Liver (tissue), 9 donors: ENCODE measurements around the gene TYW5. TPM values are rescaled to one million over a fixed set of nuclear protein-coding genes. Genes with fewer than 3 reads are reported as not detected.

ENCODE experiments used
- DNase-seq: peaks from one replicate; pipeline ENCODE4 v3.0.0-alpha.2; 2017; ENCODE audit warnings: low spot score
- H3K27ac ChIP-seq, 2 donors: one replicate each; pipeline ENCODE4 v1.7.0; 2013; ENCODE audit warnings: inconsistent platforms in 2 of 2, low read length in 2 of 2, control low read depth in 1 of 2, low read depth in 1 of 2, mild to moderate bottlenecking in 1 of 2
- H3K27me3 ChIP-seq, 4 donors: one replicate each; pipeline versions ENCODE4 v1.6.1 to v1.7.0; 2013; ENCODE audit warnings: low read length in 3 of 4, inconsistent platforms in 1 of 4, mild to moderate bottlenecking in 1 of 4, moderate library complexity in 1 of 4; ENCODE audit not compliant: control insufficient read depth in 4 of 4, insufficient read depth in 4 of 4
- H3K36me3 ChIP-seq, 4 donors: one replicate each; pipeline versions ENCODE4 v1.6.1 to v1.7.0; 2013; ENCODE audit warnings: low read length in 3 of 4, mild to moderate bottlenecking in 3 of 4, low read depth in 1 of 4, moderate library complexity in 1 of 4; ENCODE audit not compliant: control insufficient read depth in 4 of 4, insufficient read depth in 3 of 4
- H3K4me1 ChIP-seq, 4 donors: one replicate each; pipeline versions ENCODE4 v1.6.1 to v1.7.0; 2013; ENCODE audit warnings: low read length in 3 of 4, mild to moderate bottlenecking in 3 of 4, moderate library complexity in 1 of 4; ENCODE audit not compliant: control insufficient read depth in 4 of 4, insufficient read depth in 4 of 4
- H3K4me3 ChIP-seq, 3 donors: one replicate each; pipeline versions ENCODE4 v1.6.1 to v1.7.0; 2013; ENCODE audit warnings: low read length in 3 of 3, control low read depth in 1 of 3, low read depth in 1 of 3, mild to moderate bottlenecking in 1 of 3
- H3K9ac ChIP-seq, 2 donors: one replicate each; pipeline ENCODE4 v1.7.0; 2013; ENCODE audit warnings: low read length in 2 of 2, mild to moderate bottlenecking in 2 of 2, moderate library complexity in 2 of 2, control low read depth in 1 of 2, low read depth in 1 of 2
- H3K9me3 ChIP-seq, 4 donors: one replicate each; pipeline versions ENCODE4 v1.6.1 to v1.7.0; 2013; ENCODE audit warnings: low read length in 3 of 4; ENCODE audit not compliant: control insufficient read depth in 4 of 4
- EGR1 ChIP-seq, 2 donors: IDR thresholded peaks; 2 replicates each; pipeline ENCODE4 v1.6.1; 2016 to 2018; ENCODE audit warnings: antibody characterized with exemption in 2 of 2, low read depth in 2 of 2
- FOXA1 ChIP-seq: IDR thresholded peaks from 2 replicates; pipeline ENCODE4 v1.6.1; 2016; ENCODE audit warnings: antibody characterized with exemption
- FOXA2 ChIP-seq: IDR thresholded peaks from 2 replicates; pipeline ENCODE4 v1.6.1; 2016; ENCODE audit warnings: antibody characterized with exemption
- GABPA ChIP-seq, 2 donors: IDR thresholded peaks in 1 of 2; conservative IDR thresholded peaks in 1 of 2; 2 replicates each; pipeline ENCODE4 v1.6.1; 2016; ENCODE audit warnings: antibody characterized with exemption in 2 of 2, mild to moderate bottlenecking in 1 of 2, moderate library complexity in 1 of 2
- HNF4A ChIP-seq, 2 donors: conservative IDR thresholded peaks; 2 replicates each; pipeline ENCODE4 v1.6.1; 2016; ENCODE audit warnings: antibody characterized with exemption in 2 of 2, mild to moderate bottlenecking in 2 of 2
- HNF4G ChIP-seq: IDR thresholded peaks from 2 replicates; pipeline ENCODE4 v1.6.1; 2016; ENCODE audit warnings: antibody characterized with exemption
- JUND ChIP-seq, 2 donors: IDR thresholded peaks; 2 replicates each; pipeline ENCODE4 v1.6.1; 2016; ENCODE audit warnings: antibody characterized with exemption in 2 of 2
- NR2F2 ChIP-seq: IDR thresholded peaks from 2 replicates; pipeline ENCODE4 v1.6.1; 2016; ENCODE audit warnings: antibody characterized with exemption
- RAD21 ChIP-seq, 2 donors: IDR thresholded peaks; 2 replicates each; pipeline ENCODE4 v1.6.1; 2016; ENCODE audit warnings: antibody characterized with exemption in 2 of 2, mild to moderate bottlenecking in 2 of 2
- RXRA ChIP-seq, 2 donors: IDR thresholded peaks; 2 replicates each; pipeline ENCODE4 v1.6.1; 2017 to 2018; ENCODE audit warnings: antibody characterized with exemption in 2 of 2, mild to moderate bottlenecking in 1 of 2
- SP1 ChIP-seq: IDR thresholded peaks from 2 replicates; pipeline ENCODE4 v1.6.1; 2018; ENCODE audit warnings: antibody characterized with exemption, mild to moderate bottlenecking
- TAF1 ChIP-seq: conservative IDR thresholded peaks from 2 replicates; pipeline ENCODE4 v1.6.1; 2016; ENCODE audit warnings: antibody characterized with exemption, mild to moderate bottlenecking
- YY1 ChIP-seq: IDR thresholded peaks from 2 replicates; pipeline ENCODE4 v1.6.1; 2016; ENCODE audit warnings: antibody characterized with exemption, mild to moderate bottlenecking
- WGBS: extraction: QIAGEN DNeasy Blood & Tissue Kit; methylation state at CpG from one replicate; pipeline ENCODE4 v1.1.7; 2013; 5-methylcytosine and 5-hydroxymethylcytosine counted together
- polyA plus RNA-seq, 2 donors: library from polyadenylated mRNA; stranded (reverse) in 1 of 2; unstranded in 1 of 2; fragments of 200-250 nt in 1 of 2; fragments of >200 nt in 1 of 2; fragmentation: Nextera tagmentation in 1 of 2; extraction: Ambion mirVana in 1 of 2; gene quantifications; one replicate each; pipeline versions ENCODE4 v1.2.1 to v1.2.3, GENCODE V29; 2013 to 2015
- total RNA-seq, 2 donors: library from RNA; depleted of rRNA; stranded (reverse); fragments of >200 nt; gene quantifications; one replicate each; pipeline ENCODE4 v1.2.3, GENCODE V29; 2014
- TF ChIP-seq, protein P1 (sequence below): fragments of 150-350 bp; IDR thresholded peaks from 2 replicates; pipeline ENCODE4 v1.5.1; 2017; ENCODE audit warnings: improper control_type of control experiment, low read depth, low read length; ENCODE audit not compliant: missing input control
- TF ChIP-seq, protein P2 (sequence below): IDR thresholded peaks from 2 replicates; pipeline ENCODE4 v1.6.1; 2016; ENCODE audit warnings: antibody characterized with exemption
- TF ChIP-seq, protein P3 (sequence below): IDR thresholded peaks from 2 replicates; pipeline ENCODE4 v1.6.1; 2016; ENCODE audit warnings: antibody characterized with exemption, mild to moderate bottlenecking
- TF ChIP-seq, protein P4 (sequence below): IDR thresholded peaks from 2 replicates; pipeline ENCODE4 v1.6.1; 2016; ENCODE audit warnings: antibody characterized with exemption
- TF ChIP-seq, protein P5 (sequence below): IDR thresholded peaks from 2 replicates; pipeline ENCODE4 v1.6.1; 2016; ENCODE audit warnings: antibody characterized with exemption
- donor health status: healthy.
- donor health status: healthy.
- donor health status: healthy.
- donor health status: healthy.
- donor health status: healthy.

TYW5 gene
- total and polyA plus RNA-seq, 4 donors = 2.0 to 6.8 (median 4.9) TPM

DNA sequence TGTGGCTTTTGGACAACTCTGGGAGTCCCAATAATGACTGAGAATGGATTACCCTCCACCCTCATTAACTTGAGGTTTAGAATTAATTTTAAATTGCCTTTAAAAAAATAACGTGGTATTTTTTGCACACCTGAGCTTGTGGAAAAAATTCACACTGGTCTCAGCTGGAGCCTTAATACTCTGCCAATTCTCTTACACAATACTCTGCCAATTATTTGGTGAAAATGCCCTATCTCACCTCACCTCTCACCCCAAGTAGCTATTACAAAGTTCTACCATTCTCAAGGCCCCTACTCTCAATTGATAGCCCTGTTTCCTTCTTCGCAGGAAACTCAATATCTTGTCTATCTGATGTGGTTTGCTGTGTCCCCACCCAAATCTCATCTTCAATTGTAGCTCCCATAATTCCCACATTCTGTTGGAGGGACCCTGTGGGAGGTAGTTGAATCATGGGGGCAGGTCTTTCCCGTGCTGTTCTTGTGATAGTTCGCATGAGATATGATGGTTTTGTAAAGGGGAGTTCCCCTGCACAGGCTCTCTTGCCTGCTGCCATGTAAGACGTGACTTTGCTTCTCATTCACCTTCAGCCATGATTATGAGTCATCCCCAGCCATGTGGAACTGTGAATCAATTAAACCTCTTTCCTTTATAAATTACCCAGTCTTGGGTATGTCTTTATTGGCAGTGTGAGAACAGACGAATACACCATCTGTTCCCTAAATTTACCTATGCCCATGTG lies 71.6 kb downstream of the TYW5 start:
- H3K27me3 ChIP-seq = no peaks in the 10 kb centered on the region
- H3K36me3 ChIP-seq = no peaks in the 10 kb centered on the region
- no peaks in the 10 kb centered on the region for H3K4me1 ChIP-seq
- no peak overlapping the region for H3K9ac ChIP-seq
- DNase-seq = no peak
- H3K9me3 ChIP-seq = no peaks in the 10 kb centered on the region
- TF ChIP-seq FOXA1 (no peak), HNF4A (conservative IDR thresholded peaks at IDR 0.05) (no peak), JUND (IDR thresholded peaks at IDR 0.05) (no peak), HNF4G (no peak), SP1 (no peak), RXRA (IDR thresholded peaks at IDR 0.05) (no peak), EGR1 (IDR thresholded peaks at IDR 0.05; ENCODE audit: low read depth in 2 of 2) (no peak), GABPA (IDR thresholded peaks at IDR 0.05 in 1 of 2, conservative IDR thresholded peaks at IDR 0.05 in 1 of 2) (no peak), FOXA2 (no peak), YY1 (no peak), TAF1 (no peak), RAD21 (IDR thresholded peaks at IDR 0.05) (no peak), NR2F2 (no peak)
- TF ChIP-seq, protein P1, sequence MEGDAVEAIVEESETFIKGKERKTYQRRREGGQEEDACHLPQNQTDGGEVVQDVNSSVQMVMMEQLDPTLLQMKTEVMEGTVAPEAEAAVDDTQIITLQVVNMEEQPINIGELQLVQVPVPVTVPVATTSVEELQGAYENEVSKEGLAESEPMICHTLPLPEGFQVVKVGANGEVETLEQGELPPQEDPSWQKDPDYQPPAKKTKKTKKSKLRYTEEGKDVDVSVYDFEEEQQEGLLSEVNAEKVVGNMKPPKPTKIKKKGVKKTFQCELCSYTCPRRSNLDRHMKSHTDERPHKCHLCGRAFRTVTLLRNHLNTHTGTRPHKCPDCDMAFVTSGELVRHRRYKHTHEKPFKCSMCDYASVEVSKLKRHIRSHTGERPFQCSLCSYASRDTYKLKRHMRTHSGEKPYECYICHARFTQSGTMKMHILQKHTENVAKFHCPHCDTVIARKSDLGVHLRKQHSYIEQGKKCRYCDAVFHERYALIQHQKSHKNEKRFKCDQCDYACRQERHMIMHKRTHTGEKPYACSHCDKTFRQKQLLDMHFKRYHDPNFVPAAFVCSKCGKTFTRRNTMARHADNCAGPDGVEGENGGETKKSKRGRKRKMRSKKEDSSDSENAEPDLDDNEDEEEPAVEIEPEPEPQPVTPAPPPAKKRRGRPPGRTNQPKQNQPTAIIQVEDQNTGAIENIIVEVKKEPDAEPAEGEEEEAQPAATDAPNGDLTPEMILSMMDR = no peak
- TF ChIP-seq, protein P2, sequence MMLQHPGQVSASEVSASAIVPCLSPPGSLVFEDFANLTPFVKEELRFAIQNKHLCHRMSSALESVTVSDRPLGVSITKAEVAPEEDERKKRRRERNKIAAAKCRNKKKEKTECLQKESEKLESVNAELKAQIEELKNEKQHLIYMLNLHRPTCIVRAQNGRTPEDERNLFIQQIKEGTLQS = no peak
- TF ChIP-seq, protein P3, sequence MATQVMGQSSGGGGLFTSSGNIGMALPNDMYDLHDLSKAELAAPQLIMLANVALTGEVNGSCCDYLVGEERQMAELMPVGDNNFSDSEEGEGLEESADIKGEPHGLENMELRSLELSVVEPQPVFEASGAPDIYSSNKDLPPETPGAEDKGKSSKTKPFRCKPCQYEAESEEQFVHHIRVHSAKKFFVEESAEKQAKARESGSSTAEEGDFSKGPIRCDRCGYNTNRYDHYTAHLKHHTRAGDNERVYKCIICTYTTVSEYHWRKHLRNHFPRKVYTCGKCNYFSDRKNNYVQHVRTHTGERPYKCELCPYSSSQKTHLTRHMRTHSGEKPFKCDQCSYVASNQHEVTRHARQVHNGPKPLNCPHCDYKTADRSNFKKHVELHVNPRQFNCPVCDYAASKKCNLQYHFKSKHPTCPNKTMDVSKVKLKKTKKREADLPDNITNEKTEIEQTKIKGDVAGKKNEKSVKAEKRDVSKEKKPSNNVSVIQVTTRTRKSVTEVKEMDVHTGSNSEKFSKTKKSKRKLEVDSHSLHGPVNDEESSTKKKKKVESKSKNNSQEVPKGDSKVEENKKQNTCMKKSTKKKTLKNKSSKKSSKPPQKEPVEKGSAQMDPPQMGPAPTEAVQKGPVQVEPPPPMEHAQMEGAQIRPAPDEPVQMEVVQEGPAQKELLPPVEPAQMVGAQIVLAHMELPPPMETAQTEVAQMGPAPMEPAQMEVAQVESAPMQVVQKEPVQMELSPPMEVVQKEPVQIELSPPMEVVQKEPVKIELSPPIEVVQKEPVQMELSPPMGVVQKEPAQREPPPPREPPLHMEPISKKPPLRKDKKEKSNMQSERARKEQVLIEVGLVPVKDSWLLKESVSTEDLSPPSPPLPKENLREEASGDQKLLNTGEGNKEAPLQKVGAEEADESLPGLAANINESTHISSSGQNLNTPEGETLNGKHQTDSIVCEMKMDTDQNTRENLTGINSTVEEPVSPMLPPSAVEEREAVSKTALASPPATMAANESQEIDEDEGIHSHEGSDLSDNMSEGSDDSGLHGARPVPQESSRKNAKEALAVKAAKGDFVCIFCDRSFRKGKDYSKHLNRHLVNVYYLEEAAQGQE = no peak
- TF ChIP-seq, protein P4, sequence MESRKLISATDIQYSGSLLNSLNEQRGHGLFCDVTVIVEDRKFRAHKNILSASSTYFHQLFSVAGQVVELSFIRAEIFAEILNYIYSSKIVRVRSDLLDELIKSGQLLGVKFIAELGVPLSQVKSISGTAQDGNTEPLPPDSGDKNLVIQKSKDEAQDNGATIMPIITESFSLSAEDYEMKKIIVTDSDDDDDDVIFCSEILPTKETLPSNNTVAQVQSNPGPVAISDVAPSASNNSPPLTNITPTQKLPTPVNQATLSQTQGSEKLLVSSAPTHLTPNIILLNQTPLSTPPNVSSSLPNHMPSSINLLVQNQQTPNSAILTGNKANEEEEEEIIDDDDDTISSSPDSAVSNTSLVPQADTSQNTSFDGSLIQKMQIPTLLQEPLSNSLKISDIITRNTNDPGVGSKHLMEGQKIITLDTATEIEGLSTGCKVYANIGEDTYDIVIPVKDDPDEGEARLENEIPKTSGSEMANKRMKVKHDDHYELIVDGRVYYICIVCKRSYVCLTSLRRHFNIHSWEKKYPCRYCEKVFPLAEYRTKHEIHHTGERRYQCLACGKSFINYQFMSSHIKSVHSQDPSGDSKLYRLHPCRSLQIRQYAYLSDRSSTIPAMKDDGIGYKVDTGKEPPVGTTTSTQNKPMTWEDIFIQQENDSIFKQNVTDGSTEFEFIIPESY = no peak
- TF ChIP-seq, protein P5, sequence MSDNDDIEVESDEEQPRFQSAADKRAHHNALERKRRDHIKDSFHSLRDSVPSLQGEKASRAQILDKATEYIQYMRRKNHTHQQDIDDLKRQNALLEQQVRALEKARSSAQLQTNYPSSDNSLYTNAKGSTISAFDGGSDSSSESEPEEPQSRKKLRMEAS = no peak
- WGBS = 88% methylated on average over 6 of the region's 6 CpGs
- no peak overlapping the region for H3K4me3 ChIP-seq
- H3K27ac ChIP-seq = no peak overlapping the region
